GM12878 (cell line): ENCODE data around the gene BNC2. TPM values are rescaled to one million over a fixed set of nuclear protein-coding genes. Genes with fewer than 3 reads are reported as not detected.

Experiments
- ATAC-seq: fragments of 200-7000 bp; cut with Tn5 transposase; 3 replicates; pipeline ENCODE4 v1.9.1; 2020; ENCODE audit warnings: mild to moderate bottlenecking, moderate library complexity
- BruUV-seq: library from RNA; stranded (reverse); fragments of 400-500 nt; replicated peaks from 2 replicates; lab custom pipeline; 2021; lab: Mats Ljungman, UMichigan
- CTCF ChIA-PET: fragments of 300-600 bp; sonication (Branson Sonifier 250); formaldehyde crosslinking; extraction: SDS; loops from one replicate; lab custom pipeline; 2021; ENCODE audit warnings: inconsistent platforms; lab: Yijun Ruan, JAX
- POLR2A ChIA-PET: fragments of 350-600 bp; formaldehyde crosslinking; extraction: SDS; loops from one replicate; lab custom pipeline; 2021; ENCODE audit warnings: inconsistent platforms; lab: Charles Lee
- RAD21 ChIA-PET: fragments of 300-600 bp; sonication (Branson Sonifier 250); formaldehyde crosslinking; loops from one replicate; lab custom pipeline; 2023; ENCODE audit warnings: antibody characterized with exemption; ENCODE audit not compliant: unreplicated experiment; lab: Charles Lee
- SMC1A ChIA-PET: fragments of 300-600 bp; sonication (Branson Sonifier 250); formaldehyde crosslinking; loops from one replicate; lab custom pipeline; 2023; ENCODE audit not compliant: unreplicated experiment, uncharacterized antibody; lab: Charles Lee
- DNase-seq: peaks from one replicate; pipeline ENCODE4 v3.0.0-alpha.2; 2011; ENCODE audit warnings: low read depth, low spot score
- FAIRE-seq: peaks from 3 replicates; lab custom pipeline; 2011; peaks lifted over from hg19 to GRCh38; lab: Jason Lieb, UNC
- H2AFZ ChIP-seq: 2 replicates; pipeline ENCODE4 v1.6.0; 2011; ENCODE audit warnings: low read depth, low read length, control low read depth; ENCODE audit not compliant: control insufficient read depth
- H3K27ac ChIP-seq: 2 replicates; pipeline ENCODE4 v1.5.1; 2011; ENCODE audit warnings: control low read depth; ENCODE audit not compliant: control insufficient read depth, insufficient read depth
- H3K27me3 ChIP-seq, 2 experiments: replicated peaks in 1 of 2; 2 replicates each; pipeline versions ENCODE4 v1.6.0 to v1.6.1; 2011; ENCODE audit warnings: low read length in 1 of 2; ENCODE audit not compliant: control insufficient read depth in 2 of 2, insufficient read depth in 2 of 2
- H3K36me3 ChIP-seq, 2 experiments: 2 replicates each; pipeline ENCODE4 v1.5.1; 2011; ENCODE audit warnings: low read length in 1 of 2; ENCODE audit not compliant: control insufficient read depth in 2 of 2, insufficient read depth in 2 of 2
- H3K4me1 ChIP-seq: 2 replicates; pipeline ENCODE4 v1.6.1; 2011; ENCODE audit warnings: mild to moderate bottlenecking, low read length, moderate library complexity, mixed read lengths; ENCODE audit not compliant: control insufficient read depth, insufficient read depth
- H3K4me2 ChIP-seq: 2 replicates; pipeline ENCODE4 v1.6.0; 2011; ENCODE audit warnings: control low read depth; ENCODE audit not compliant: control insufficient read depth, insufficient read depth
- H3K4me3 ChIP-seq: fragments of 200-600 bp; sonication (generic); 2 replicates; pipeline ENCODE4 v1.5.1; 2016
- H3K79me2 ChIP-seq: 2 replicates; pipeline ENCODE4 v1.6.0; 2011; ENCODE audit warnings: low read length; ENCODE audit not compliant: control insufficient read depth, insufficient read depth
- H3K9ac ChIP-seq: 2 replicates; pipeline ENCODE4 v1.8.0; 2011; ENCODE audit warnings: low read length, control low read depth, mixed read lengths; ENCODE audit not compliant: control insufficient read depth, insufficient read depth
- H3K9me3 ChIP-seq: replicated peaks from 3 replicates; pipeline ENCODE4 v1.5.1; 2011; ENCODE audit warnings: mild to moderate bottlenecking, low read length; ENCODE audit not compliant: control insufficient read depth, insufficient read depth
- H4K20me1 ChIP-seq: 2 replicates; pipeline ENCODE4 v1.6.0; 2011; ENCODE audit not compliant: control insufficient read depth, insufficient read depth
- ATF2 ChIP-seq: IDR thresholded peaks from 2 replicates; pipeline ENCODE4 v1.6.1; 2012; ENCODE audit warnings: low read length, inconsistent platforms
- BHLHE40 ChIP-seq, 2 experiments: fragments of 450-650 bp in 1 of 2; IDR thresholded peaks; 2 replicates each; pipeline ENCODE4 v1.6.1; 2011 to 2017; ENCODE audit warnings: low read depth in 2 of 2, borderline replicate concordance in 1 of 2, improper control_type of control experiment in 1 of 2, low read length in 1 of 2, mild to moderate bottlenecking in 1 of 2
- CHD4 ChIP-seq: fragments of 200-600 bp; sonication (generic); IDR thresholded peaks from 2 replicates; pipeline ENCODE4 v1.6.1; 2016; ENCODE audit warnings: mild to moderate bottlenecking
- PAX8 ChIP-seq: fragments of 450-650 bp; IDR thresholded peaks from 2 replicates; pipeline ENCODE4 v1.6.1; 2017; ENCODE audit warnings: mild to moderate bottlenecking, moderate library complexity
- POLR2AphosphoS2 ChIP-seq: IDR thresholded peaks from 2 replicates; pipeline ENCODE4 v1.6.1; 2011; ENCODE audit warnings: low read depth, mild to moderate bottlenecking, low read length, improper control_type of control experiment, moderate library complexity
- RCOR1 ChIP-seq: conservative IDR thresholded peaks from 2 replicates; pipeline ENCODE4 v1.6.1; 2012; ENCODE audit warnings: low read depth, low read length, improper control_type of control experiment
- RFX5 ChIP-seq: IDR thresholded peaks from 2 replicates; pipeline ENCODE4 v1.6.1; 2011; ENCODE audit warnings: low read depth, low read length, improper control_type of control experiment
- RUNX3 ChIP-seq: IDR thresholded peaks from 2 replicates; pipeline ENCODE4 v1.6.1; 2012; ENCODE audit warnings: low read length, inconsistent platforms
- SIN3A ChIP-seq: IDR thresholded peaks from 2 replicates; pipeline ENCODE4 v1.6.1; 2012; ENCODE audit warnings: low read depth, low read length, improper control_type of control experiment
- SMARCA5 ChIP-seq: fragments of 450-650 bp; IDR thresholded peaks from 2 replicates; pipeline ENCODE4 v1.6.1; 2017; ENCODE audit warnings: mild to moderate bottlenecking
- USF1 ChIP-seq: IDR thresholded peaks from 2 replicates; pipeline ENCODE4 v1.6.1; 2011; ENCODE audit warnings: borderline replicate concordance, low read depth, mild to moderate bottlenecking, moderate library complexity, mixed read lengths, low read length; ENCODE audit not compliant: insufficient read depth; ENCODE audit errors: extremely low read length
- USF2 ChIP-seq: IDR thresholded peaks from 2 replicates; pipeline ENCODE4 v1.6.1; 2011; ENCODE audit warnings: low read depth, low read length, improper control_type of control experiment, borderline replicate concordance
- ZBED1 ChIP-seq: IDR thresholded peaks from 2 replicates; pipeline ENCODE4 v1.6.1; 2016; ENCODE audit warnings: borderline replicate concordance
- WGBS: methylation state at CpG from one replicate; pipeline ENCODE4 v1.1.6; 2016; ENCODE audit warnings: low lambda C conversion rate; ENCODE audit not compliant: insufficient replicate concordance, insufficient coverage; ENCODE audit errors: missing lambda C conversion rate; 5-methylcytosine and 5-hydroxymethylcytosine counted together
- in situ Hi-C: fragments of 300-500 bp; cut with MboI; formaldehyde crosslinking; loops from 9 replicates; pipeline ENCODE4 v1.14.3; 2018; ENCODE audit warnings: mixed read lengths
- intact Hi-C: fragments of 100-400 bp; cut with micrococcal nuclease; formaldehyde crosslinking; loops from one replicate; pipeline ENCODE4 v1.14.2; 2022; ENCODE audit not compliant: unreplicated experiment
- polyA plus RNA-seq, 11 experiments: library from polyadenylated mRNA; depleted of rRNA in 4 of 11; unstranded in 6 of 11; stranded (reverse) in 5 of 11; fragments of >200 nt; fragmentation: Nextera tagmentation in 4 of 11; fragmentation: Illumina TruSeq in 1 of 11; extraction: Ambion mirVana in 4 of 11; extraction: Trizol in 1 of 11; gene quantifications; 1 replicate in 1 of 11; 2 replicates in 10 of 11; pipeline versions ENCODE4 v1.2.1 to v1.2.3, GENCODE V29; 2011 to 2016; ENCODE audit warnings: inconsistent platforms in 2 of 11, missing spikeins in 2 of 11, low read depth in 1 of 11
- total RNA-seq, 4 experiments: library from RNA; depleted of rRNA in 3 of 4; stranded (reverse); fragments of >200 nt in 3 of 4; fragmentation: Illumina TruSeq in 1 of 4; extraction: Trizol in 1 of 4; gene quantifications; 2 replicates each; pipeline versions ENCODE4 v1.2.1 to v1.2.3, GENCODE V29; 2013 to 2021

The BNC2 gene
- total and polyA plus RNA-seq, 10 of the 15 experiments (the other 5 are each of a cell fraction or from before 2014, with no cell fraction given), result 0.05 to 14.5 (median 0.26) TPM

DNA sequence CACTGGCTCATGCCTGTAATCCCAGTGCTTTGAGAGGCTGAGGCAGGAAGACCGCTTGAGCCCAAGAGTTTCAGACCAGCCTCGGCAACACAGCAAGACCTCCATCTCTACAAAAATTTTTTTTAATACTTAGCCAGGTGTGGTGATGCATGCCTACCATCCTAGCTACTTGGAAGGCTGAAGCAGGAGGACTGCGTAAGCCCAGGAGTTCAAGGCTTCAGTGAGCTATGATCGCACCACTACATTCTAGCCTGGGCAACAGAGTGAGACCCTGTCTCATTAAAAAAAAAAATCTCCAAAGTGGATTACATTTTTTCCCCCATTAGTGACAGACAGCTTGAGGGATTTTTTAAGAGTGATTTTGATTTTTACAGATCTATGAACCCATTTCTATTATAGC is 230.8 kb downstream of the BNC2 start (continued):
- TF ChIP-seq ATF2 (no peak), RCOR1 (no peak)

GRCh38 chr9:16637911-16638310 is 232.6 kb downstream of the BNC2 start:
- Histone ChIP-seq H3K9me3 (no peaks in the 10 kb centered on the region), H4K20me1 (no peaks in the 10 kb centered on the region)
- in situ Hi-C loops, result no loop called here
- no peak for TF ChIP-seq PAX8
- no peak for TF ChIP-seq CHD4
- TF ChIP-seq, all 136 proteins: peak for 0
- DNase-seq, result no peak
- BruUV-seq, result no TSS peak
- ChIA-PET CTCF (interaction anchor here (0.7 kb wide), 1 partner anchor 247 kb away, joined by 3 read pairs; no protein-coding TSS in a partner anchor), POLR2A (no interaction called here), RAD21 (no interaction called here), SMC1A (interaction anchor here (1.0 kb wide), 1 partner anchor 10 kb away, joined by 3 read pairs; no protein-coding TSS in a partner anchor)
- intact Hi-C loops, result no loop called here
- no peak overlapping the region for H3K9ac ChIP-seq
- no peaks in the 10 kb centered on the region for H3K36me3 ChIP-seq
- H3K27me3 ChIP-seq, result no peaks in the 10 kb centered on the region
- no peaks in the 10 kb centered on the region for H3K4me1 ChIP-seq
- no peak overlapping the region for H2AFZ ChIP-seq
- no peak for ATAC-seq
- WGBS, result 31% methylated on average over 5 of the region's 5 CpGs
- FAIRE-seq, result no peak
- no peak overlapping the region for H3K27ac ChIP-seq
- H3K4me3 ChIP-seq, result no peak overlapping the region
- H3K4me2 ChIP-seq, result no peak overlapping the region
- H3K79me2 ChIP-seq, result no peaks in the 10 kb centered on the region

DNA sequence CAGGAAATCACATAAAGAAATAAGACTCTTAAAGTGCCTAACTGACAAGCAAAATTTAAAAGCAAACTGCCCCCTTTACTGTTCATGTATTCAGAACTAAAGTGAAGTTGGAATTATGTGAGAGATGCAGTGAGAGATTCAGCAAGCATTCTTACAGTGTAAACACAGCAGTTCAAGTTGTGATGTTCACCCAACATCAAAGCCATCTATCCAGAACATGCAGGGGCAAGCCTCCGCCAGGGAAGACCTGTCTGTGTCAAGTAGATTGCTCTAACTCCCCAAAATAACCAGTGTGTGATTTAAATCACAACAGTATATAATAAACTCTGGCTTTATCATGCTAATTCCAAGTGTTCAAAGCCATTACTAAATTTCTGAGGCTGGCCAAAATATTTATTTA is 233.3 kb downstream of the BNC2 start:
- ChIA-PET RAD21 (no interaction called here), CTCF (no interaction called here), SMC1A (interaction anchor here (0.5 kb wide), 1 partner anchor 19 kb away, joined by 3 read pairs; no protein-coding TSS in a partner anchor), POLR2A (no interaction called here)
- FAIRE-seq (no peak), DNase-seq (no peak), ATAC-seq (no peak)
- no peaks in the 10 kb centered on the region for H3K9me3 ChIP-seq
- H3K9ac ChIP-seq, result no peak overlapping the region
- no TSS peak for BruUV-seq
- no peak overlapping the region for H3K27ac ChIP-seq
- no peak overlapping the region for H3K4me3 ChIP-seq
- H3K79me2 ChIP-seq, result no peaks in the 10 kb centered on the region
- no peak overlapping the region for H3K4me2 ChIP-seq
- no peaks in the 10 kb centered on the region for H3K27me3 ChIP-seq
- no peaks in the 10 kb centered on the region for H4K20me1 ChIP-seq
- in situ Hi-C loops (no loop called here), intact Hi-C loops (no loop called here)
- no peaks in the 10 kb centered on the region for H3K36me3 ChIP-seq
- 5% methylated on average over 1 of the region's 1 CpG for WGBS
- no peaks in the 10 kb centered on the region for H3K4me1 ChIP-seq
- H2AFZ ChIP-seq, result no peak overlapping the region
- TF ChIP-seq RFX5, result no peak
- no peak for TF ChIP-seq SIN3A
- no peak for TF ChIP-seq POLR2AphosphoS2
- no peak for TF ChIP-seq BHLHE40 (IDR thresholded peaks at IDR 0.05; ENCODE audit: borderline replicate concordance in 1 of 2, low read depth in 2 of 2, low read length in 1 of 2)
- no peak for TF ChIP-seq USF2
- TF ChIP-seq RUNX3, result no peak
- no peak for TF ChIP-seq ZBED1
- TF ChIP-seq SMARCA5, result no peak
- no peak for TF ChIP-seq USF1
